HG03097 (cell line): ENCODE data around the gene SERTAD2.

Experiments
- ATAC-seq: cut with Tn5 transposase; IDR thresholded peaks from one replicate; pipeline ENCODE4 v1.9.1; 2021; ENCODE audit not compliant: unreplicated experiment, low FRiP score

SERTAD2 gene

DNA sequence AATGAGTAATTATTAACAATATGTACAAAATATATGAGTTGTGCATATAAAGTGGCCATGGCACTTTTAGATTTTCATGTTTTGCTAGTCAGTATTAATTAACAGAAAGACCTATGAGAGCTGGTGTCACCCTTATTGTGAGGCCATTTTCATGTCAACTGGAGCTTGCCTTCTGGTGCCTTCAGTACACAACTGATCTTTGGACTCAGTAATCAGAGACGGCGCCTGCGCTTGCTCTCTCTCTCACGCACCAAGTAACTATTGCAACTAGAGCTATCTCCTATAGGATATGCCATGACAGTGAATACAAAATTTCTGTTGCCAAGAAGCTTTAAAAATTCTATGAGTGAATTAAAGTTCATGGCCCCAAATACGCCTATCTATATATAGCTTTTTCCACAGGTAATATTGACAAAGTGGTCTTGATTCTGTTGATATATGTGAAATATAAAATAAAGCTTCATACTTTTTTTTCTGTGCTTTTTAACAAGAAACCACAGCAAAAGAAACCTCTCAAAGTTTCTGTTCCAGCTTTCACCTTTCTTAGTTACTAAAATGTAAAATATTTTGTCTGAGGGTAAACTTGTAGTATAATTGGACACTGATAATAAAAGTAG, 2.9 kb downstream of the SERTAD2 start:
- no peak for ATAC-seq

DNA sequence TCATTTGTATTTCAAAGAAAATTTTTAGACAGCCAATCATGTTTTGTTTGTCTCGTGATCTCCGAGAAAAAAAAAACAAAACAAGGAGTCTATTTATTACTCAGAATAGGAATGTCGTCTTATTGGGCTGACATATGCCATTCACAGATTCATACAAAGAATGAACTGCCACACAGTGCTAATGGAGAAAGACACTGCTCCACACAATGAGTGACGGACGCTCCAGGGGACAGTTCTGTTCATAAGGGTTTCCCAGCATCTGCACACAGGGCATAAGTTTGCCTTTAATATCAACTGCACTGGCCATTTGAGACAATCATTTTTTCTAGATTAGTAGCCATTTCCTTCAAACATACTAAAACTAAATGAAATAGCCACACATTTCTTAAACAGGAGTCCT, 3.4 kb downstream of the SERTAD2 start:
- no peak for ATAC-seq

DNA sequence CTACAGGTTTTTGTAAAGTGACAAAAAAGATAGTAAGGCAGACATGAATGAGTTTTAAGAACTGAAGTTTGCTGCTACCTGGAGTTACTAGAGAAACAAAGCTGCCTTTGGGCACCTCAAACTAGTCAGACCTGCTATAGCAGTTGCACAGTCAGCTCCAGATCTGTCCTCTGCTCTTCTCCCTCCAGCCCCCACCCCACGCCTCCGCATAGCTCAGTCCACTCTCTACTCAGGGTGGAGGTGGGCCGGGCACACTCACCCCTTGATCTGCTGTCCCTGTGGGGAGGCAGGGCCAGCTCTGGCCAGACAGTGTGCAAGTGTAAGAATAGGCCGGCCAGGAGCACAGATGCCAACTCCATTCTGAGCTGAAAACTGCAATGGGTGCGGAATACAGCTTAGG, 4.1 kb downstream of the SERTAD2 start:
- no peak for ATAC-seq

DNA sequence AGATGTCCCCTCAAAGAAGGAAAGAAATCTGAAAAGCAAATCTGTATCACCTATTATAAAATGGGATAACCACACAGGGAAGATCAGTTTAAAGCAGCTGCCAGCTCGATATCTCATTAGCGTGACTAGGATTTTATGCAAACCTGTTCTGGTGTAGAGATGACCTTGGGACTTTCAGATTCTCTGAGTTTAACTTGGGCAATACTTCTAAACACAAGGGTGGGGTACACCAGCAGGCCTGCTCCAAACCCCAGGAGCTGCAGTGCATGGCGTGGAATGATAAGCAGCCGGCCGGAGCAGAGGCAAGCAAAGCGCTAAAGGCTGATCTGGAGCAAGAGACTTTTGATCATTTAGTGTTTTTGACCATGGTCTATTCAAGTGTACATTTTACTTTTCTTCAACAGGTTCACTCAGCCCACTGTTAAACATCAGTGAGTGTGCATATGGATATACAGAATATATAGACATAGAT, 4.7 kb downstream of the SERTAD2 start:
- no peak for ATAC-seq

DNA sequence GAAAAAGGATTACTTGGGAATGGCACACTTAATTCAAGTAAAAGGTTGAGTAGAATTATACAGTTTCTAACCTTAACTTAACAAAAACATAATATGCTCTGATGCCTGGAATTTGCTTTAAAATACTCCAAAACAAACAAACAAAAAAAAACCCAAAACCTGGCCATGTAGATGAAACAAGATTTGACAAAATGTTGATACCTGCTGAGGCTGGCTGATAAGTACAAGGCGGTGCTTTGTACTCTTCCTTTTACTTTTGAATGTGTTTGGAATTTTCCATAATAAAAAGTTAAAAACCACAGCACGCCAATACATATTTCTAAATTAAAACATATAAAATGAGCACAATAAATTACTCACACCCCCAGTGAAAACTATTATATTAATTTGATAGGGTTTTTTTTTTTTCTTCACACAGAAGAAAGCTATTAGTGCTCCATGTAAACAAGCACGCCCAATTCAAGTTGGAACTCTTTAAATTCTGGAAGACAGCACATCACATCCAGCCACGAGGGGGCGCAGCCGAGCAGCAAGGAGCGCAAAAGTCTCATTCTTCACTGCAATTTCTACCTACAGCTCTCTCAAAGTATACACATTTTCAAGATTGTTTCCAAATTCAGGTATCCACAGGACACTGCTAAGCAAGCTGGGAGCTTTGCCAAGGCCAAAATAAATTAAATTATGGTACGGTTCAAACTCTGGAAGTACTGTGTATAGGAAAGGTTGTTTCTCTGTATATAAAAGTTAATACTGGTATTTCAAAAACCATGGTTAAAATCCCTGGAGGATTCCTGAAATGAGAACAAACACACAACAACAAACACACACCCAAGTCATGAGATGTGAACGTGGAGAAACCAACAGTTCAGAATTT, 7.5 kb downstream of the SERTAD2 start:
- no peak for ATAC-seq

DNA sequence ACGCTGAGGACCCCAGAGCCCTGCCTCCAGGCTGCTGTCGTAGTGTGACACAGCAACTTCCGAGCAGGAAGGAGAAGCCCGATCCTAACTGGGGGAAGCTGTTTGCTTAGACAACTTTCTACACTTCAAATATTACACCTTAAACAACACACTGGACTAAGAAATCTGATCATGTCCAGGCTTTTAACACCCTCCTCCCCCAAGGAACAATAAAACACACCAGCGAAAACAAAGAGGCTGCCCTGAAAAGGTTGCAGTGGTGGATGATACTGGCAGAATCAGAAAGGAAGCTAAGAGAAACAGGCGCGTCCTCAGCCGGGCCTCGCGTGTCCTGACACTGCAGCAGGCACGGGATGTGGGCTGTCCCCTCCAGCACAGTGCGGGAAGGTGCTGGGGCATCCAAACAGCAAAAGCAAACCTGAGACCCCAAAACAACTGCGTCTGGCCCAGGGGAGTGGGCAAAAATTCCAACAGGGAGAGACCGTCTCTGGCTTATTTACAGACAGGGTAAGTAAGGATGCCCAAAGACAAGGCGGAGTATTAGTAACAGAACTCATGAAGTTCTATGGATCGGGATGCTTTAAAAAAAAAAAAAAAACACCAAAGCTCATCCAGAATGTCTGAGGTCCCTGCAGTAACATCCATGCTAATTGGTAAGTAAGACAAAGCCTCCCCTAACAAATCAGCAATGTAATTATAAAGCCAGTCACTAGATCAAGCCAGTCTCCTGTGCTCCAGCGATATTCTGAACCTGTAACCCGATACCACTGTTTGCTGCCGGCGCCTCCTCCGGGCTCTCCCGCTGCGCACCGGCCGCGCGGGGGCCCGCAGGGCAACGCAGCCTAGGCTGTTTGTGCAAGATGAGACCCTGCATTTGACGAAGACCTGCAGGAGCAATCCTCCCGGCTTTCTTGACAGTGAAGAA, 9.0 kb downstream of the SERTAD2 start:
- peak; percentile 48 for ATAC-seq

DNA sequence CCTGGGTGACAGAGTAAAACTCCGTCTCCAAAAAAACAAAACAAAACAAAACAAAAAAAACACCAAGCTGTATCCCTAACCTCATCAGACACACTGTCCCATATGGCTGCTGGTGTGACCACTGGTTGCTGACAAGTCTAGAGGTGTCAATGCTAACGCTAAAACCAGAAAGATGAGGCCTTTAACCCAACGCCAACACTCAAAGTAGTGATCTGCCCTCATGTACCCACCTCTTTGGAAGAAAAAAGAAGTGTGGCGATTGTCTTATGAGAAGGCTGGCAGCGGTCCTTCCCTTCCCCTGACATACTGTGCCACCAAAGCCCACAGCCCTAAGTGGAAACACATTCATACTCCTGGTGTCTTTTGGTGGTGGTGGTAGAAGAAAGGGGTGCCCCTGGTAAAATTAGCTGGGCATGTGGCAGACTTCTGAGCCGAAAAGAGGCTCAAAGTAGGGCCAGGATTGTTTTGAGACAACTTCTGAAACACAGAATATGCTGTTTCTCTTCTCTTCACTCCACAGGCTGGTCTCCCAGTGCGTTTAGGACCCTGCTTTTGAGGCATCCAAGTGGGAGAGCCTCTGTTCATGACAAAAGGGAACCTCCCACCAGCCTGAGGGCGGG, 9.8 kb downstream of the SERTAD2 start:
- no peak for ATAC-seq

DNA sequence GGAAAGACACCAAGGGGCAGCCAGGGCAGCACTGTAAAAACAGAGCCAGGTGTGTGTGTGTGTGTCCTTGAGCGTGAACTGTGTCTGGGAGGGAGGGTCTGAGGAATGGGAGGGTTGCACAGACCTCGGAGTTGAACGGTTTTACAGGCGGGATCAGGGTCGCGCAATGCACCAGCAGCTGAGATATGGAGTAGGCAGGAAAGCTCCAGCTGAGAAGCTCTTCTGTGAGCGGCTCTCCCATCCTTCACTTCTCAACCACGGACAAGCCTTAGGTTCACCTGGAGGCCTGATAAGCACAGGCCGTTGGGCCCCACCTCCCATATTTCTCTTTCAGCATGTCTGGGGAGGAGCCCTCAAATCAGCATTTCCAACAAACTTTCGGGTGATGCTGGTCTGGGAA, 12.1 kb downstream of the SERTAD2 start:
- no peak for ATAC-seq

DNA sequence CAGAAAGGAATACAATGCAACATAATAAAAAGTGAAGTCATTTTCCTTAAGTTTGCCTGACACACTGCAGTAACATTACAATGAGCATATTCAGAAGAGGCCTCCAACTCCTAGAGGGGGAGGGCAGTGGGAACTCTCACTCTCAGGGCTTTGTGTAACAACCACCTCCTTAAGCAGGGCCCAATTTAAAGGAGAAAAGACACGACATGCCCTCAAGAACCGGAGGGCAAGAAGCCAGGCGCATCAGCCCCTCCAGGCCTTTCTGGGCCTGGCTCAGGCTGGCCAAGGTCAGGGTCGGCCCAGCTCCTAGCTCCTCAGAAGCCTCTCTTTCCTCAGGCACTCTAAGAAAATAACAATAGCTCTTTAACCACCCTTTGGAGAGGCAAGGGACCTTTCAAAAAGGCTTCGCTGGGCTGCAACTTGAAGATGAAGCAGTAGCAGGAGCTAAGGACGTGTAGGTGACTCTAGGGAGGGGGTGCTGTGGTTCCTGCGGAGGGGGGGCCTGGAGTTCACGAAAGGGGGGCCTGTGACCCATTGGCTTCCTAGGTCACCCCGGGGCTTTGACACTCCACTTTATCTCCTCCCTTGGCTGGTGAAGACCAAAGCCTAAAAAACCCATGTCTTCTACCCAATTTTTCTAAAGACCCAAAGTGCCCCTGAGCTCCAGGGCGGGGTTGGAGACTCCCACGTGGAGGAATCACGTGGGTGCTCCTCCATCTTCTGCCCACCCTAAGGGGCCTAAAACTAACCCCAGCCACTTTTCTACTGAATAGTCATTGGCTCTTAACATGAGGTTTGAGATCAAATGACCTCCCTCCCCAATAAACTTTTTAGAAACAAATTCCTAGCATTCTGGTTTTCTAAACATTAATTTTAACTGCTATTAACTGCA, 13.3 kb downstream of the SERTAD2 start:
- no peak for ATAC-seq

DNA sequence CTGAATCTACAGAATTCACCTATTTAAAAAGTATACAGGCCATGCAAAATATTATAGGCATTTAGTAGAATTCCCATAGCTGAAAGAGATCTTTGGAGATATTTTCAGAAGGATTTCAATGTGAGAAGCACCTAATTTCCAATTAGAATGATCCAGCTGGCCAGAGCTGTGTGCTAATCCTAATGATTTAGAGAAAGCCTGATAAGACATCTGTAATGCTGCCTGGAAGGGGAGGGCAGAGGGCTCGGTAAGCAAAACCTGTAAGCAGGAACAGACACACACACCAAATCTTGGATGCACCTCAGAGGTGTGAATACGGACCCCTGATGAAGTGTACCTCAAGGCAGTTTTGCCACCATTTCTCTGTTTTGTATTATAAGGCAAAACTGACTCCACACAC, 14.0 kb downstream of the SERTAD2 start:
- no peak for ATAC-seq

DNA sequence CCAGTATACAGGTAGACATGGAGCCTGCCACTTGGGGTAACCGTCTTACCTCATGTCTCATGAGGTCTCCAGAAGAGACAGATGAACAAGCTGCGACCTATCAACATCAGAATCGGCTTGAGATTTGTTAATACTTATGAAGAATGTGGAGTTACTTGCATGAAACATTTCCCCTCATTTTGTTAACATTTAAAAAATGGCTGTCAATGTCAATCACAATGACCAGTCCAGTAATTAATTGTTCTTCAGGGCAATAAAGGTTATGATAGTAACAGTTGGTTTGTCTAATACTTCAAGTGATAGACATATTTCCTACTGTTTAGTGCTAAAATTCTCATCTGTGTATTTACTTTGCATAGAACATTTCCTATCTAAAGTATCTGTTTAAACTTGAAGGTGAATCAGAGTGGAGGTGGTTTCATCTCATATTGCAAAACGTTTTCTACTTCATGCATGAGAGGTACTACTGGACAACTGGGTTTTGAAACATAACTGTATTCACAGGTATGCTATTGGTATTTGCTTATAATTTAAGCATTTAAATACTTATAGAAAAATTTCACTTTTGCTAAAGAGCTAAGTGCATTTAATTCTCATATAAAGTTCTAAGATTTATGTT, 15.1 kb downstream of the SERTAD2 start:
- no peak for ATAC-seq

DNA sequence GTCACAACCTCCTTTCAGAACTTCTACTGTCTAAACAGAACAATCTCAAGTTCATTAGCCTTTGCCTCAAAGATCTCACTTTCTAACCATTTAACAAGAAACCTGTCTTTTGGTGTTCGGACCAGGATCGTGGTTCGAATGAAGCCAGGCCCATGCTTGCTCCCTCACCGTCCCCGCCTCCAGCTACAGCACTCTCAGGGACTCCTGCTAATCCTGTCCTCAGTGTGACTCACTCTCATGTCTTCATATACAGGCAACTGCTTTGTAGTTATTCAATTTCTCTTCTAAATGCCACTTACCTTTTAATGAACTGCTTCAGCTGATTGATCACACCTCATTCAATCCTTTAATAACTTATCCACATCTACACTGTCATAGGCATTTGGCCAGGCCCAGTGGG, 15.8 kb downstream of the SERTAD2 start:
- no peak for ATAC-seq

DNA sequence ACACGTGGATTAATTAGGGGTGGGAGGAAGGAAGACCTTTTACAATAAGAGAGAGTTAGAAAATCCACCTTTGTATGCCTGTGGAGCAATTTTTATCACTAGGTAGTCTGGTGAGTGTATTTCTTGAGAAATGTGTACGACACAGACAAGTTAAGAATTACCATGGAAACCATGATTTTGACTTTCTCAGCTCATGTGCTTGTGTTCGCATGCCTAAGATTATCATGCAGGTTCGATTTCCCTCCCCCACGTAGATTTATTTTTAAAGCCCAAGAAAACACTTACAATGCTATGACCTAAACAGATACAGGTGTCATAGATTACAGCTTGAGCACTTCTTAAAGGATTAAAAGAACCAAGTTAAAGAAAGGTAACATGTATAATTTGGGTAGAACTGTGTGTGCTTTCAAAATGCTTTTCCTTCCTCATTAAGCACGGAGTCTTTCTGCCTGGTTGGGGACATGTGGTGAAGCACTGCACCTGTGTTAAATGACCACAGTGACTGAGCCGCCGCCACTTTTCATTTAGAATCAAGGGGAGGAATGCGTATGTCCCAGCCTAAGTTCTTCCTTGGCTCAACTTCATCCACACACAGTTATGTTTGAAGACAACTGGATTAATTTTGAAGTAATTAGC, 16.6 kb downstream of the SERTAD2 start:
- ATAC-seq, result peak; percentile 32

DNA sequence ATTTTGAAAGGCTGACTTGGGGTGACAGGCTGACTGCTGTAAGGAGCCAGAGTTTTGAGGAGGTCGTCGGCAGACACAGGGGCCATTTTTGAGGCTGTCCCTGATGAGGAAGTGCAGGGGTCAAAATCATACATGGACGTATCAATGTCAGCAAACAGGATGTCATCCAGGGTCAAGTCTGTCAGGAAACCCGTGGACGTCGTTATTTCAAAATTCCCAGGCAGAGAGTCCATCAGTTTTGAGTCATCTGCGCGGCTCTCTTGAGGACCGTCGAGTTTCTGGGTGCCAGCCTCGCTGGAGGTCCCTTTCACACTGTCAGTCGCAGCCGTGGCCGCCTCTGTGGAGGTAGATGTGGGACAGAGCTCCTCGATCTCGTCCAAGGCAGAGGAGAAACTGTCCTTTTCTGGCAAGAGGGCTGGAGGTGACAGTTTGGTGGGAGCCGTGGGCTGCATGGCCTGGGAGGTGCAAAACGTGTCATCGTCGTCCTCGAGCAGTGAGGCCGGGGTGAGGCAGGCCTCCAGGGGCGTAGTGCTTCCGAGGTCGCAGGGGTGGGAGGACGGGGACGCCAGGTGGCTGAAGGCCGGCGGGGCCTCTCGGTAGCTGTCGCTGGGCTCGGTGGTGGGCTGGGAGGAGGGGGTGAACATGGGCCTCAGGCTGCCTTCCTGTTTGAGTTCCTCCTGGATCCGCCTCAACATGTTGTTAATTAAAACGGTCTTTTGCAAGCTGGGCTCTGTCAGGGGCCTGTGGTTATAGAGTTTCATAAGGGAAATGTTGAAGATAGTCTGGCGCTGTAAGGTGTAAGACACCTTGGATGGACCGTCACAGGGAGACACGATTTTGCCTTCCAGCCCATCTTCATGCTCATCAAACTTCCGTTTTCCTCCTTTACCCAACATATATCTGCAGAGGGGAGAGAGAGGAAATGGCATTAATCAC, 17.5 kb downstream of the SERTAD2 start:
- peak; percentile 56 for ATAC-seq

DNA sequence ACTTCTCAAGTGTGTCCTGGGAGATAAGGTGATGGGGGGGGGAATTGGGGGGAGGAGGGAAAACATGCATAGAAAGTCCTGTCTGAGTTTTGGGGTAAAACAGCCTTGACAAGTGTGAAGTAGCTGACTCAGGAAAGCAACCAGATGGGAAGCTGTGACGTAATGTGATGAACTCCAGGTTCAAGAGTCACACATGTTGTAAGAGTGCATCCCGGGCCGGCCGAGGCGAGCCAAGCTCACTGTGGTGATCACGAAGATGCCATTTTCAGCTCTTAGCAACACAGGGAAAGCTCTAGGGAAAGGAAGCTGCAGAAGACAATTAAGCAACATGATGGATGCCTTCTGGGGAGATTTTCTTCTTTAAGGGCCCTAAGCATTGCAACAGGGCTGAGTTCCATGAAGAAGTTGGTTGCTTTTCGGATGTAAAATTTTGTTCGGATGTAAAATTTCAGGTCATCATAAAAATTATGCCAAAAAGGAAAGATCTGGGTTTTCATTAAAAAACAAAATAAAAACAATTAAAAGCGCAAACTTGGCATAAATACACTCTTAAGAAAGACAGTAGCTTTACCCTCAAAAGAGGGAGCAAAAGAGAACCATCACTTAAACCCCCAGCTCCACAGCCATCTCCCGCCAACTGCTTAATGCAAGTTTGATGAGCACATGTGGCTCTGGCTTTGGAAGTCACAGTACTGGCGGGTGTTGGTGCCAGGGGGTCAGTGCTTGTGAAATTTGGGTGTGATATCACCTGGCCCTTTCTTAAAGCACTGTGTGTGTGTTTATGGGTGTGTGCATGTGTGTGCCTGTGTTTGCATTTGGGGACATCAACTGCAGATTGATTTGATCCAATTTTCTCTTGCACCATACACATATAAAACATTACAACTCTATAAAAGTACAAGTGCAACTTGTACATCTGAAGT, 19.1 kb downstream of the SERTAD2 start:
- ATAC-seq, result no peak
